HEK293T (cell line): ENCODE measurements around the gene CNST.
"Not testable (repeated sequence)": the region's sequence is repeated elsewhere in the genome, so short reads cannot be mapped to it uniquely, and the experiment has no call there.

ENCODE experiments used
- CTCF ChIA-PET: fragments of 350-600 bp; formaldehyde crosslinking; extraction: SDS; loops from one replicate; lab custom pipeline; 2021; ENCODE audit warnings: antibody characterized with exemption, inconsistent platforms; lab: Yijun Ruan, JAX
- POLR2A ChIA-PET: fragments of 350-600 bp; formaldehyde crosslinking; extraction: SDS; loops from one replicate; lab custom pipeline; 2020; ENCODE audit warnings: antibody characterized with exemption, inconsistent platforms; lab: Yijun Ruan, JAX
- DNase-seq: peaks from one replicate; pipeline ENCODE4 v3.0.0; 2012; ENCODE audit warnings: mixed read lengths; ENCODE audit errors: extremely low spot score
- ARNT ChIP-seq: fragments of 450-650 bp; IDR thresholded peaks from 2 replicates; pipeline ENCODE4 v1.6.1; 2017; ENCODE audit warnings: mild to moderate bottlenecking
- BHLHE40 ChIP-seq: fragments of 450-650 bp; IDR thresholded peaks from 2 replicates; pipeline ENCODE4 v1.6.1; 2016; ENCODE audit warnings: mild to moderate bottlenecking, moderate library complexity, borderline replicate concordance
- CTBP1 ChIP-seq: fragments of 450-650 bp; IDR thresholded peaks from 2 replicates; pipeline ENCODE4 v1.6.1; 2016; ENCODE audit warnings: borderline replicate concordance
- ELF4 ChIP-seq: fragments of 450-650 bp; IDR thresholded peaks from 2 replicates; pipeline ENCODE4 v1.6.1; 2017; ENCODE audit warnings: antibody characterized with exemption
- FOXA1 ChIP-seq: fragments of 450-650 bp; IDR thresholded peaks from 2 replicates; pipeline ENCODE4 v1.6.1; 2016; ENCODE audit warnings: mild to moderate bottlenecking
- FOXK2 ChIP-seq: fragments of 450-650 bp; IDR thresholded peaks from 2 replicates; pipeline ENCODE4 v1.6.1; 2016; ENCODE audit warnings: mild to moderate bottlenecking
- FOXM1 ChIP-seq: fragments of 450-650 bp; IDR thresholded peaks from 2 replicates; pipeline ENCODE4 v1.6.1; 2017; ENCODE audit warnings: mild to moderate bottlenecking, borderline replicate concordance
- HDGF ChIP-seq: fragments of 450-650 bp; IDR thresholded peaks from 2 replicates; pipeline ENCODE4 v1.6.1; 2017; ENCODE audit warnings: antibody characterized with exemption, borderline replicate concordance
- L3MBTL2 ChIP-seq: fragments of 450-650 bp; conservative IDR thresholded peaks from 2 replicates; pipeline ENCODE4 v1.6.1; 2016; ENCODE audit warnings: mild to moderate bottlenecking
- LEF1 ChIP-seq: fragments of 450-650 bp; IDR thresholded peaks from 2 replicates; pipeline ENCODE4 v1.6.1; 2017; ENCODE audit warnings: mild to moderate bottlenecking, borderline replicate concordance
- NFRKB ChIP-seq: fragments of 450-650 bp; IDR thresholded peaks from 2 replicates; pipeline ENCODE4 v1.6.1; 2016; ENCODE audit warnings: mild to moderate bottlenecking, moderate library complexity
- SP1 ChIP-seq: fragments of 450-650 bp; IDR thresholded peaks from 2 replicates; pipeline ENCODE4 v1.6.1; 2017
- SUZ12 ChIP-seq: fragments of 450-650 bp; IDR thresholded peaks from 2 replicates; pipeline ENCODE4 v1.6.1; 2016; ENCODE audit warnings: mild to moderate bottlenecking
- TARDBP ChIP-seq: fragments of 450-650 bp; IDR thresholded peaks from 2 replicates; pipeline ENCODE4 v1.6.1; 2016
- ZNF384 ChIP-seq: fragments of 450-650 bp; IDR thresholded peaks from 2 replicates; pipeline ENCODE4 v1.6.1; 2016
- TF ChIP-seq, protein P1 (sequence below): fragments of 450-650 bp; IDR thresholded peaks from 2 replicates; pipeline ENCODE4 v1.6.1; 2016

The CNST gene

GRCh38 chr1:246597340-246597739, 31.1 kb downstream of the CNST start:
- DNase-seq, result no peak
- TF ChIP-seq L3MBTL2, result peak; percentile 80
- TF ChIP-seq TARDBP, result no peak
- ChIA-PET POLR2A (no interaction called here), CTCF (no interaction called here)

DNA sequence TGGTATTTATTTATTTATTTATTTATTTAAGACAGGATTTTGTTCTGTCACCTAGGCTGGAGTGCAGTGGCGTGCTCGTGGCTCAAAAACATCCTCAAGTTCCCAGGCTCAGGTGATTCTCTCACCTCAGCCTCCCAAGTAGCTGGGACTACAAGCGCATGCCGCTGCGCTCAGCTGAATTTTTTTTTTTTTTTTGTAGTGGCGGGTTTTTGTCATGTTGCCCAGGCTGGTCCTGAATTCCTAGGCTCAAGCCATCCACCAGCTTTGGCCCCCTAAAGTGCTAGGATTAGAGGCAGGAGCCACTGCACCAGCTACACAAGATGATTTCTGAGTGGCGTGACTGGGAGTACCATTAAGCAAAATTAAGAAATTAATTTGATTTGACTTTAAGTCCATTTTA, 31.7 kb downstream of the CNST start:
- ChIA-PET CTCF (no interaction called here), POLR2A (no interaction called here)
- TF ChIP-seq NFRKB (no peak), ZNF384 (no peak), FOXK2 (no peak), ELF4 (no peak), ARNT (no peak), CTBP1 (no peak), TARDBP (no peak), FOXM1 (no peak), SUZ12 (no peak)
- DNase-seq, result no peak

DNA sequence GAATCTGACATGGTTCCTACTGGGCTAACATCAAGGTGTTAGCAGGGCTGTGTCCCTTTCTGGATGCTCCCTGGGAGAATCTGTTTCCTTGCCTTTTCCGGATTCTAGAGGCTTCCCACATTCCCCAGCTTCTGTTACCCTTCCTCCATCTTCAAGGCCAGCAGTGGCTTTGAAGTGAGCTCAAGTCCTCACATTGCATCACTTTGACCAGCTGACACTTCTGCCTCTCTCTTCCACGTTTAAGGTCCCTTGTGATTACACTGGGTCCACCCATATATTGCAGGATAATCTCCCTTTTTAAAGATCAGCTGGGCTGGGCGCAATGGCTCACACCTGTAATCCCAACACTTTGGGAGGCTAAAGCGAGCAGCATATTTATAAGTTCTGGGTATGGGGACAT, 33.1 kb downstream of the CNST start:
- CTCF ChIA-PET, result no interaction called here
- POLR2A ChIA-PET, result no interaction called here
- TF ChIP-seq FOXM1 (no peak), FOXA1 (no peak), NFRKB (no peak), ZNF384 (no peak), LEF1 (no peak), TARDBP (no peak), BHLHE40 (no peak), HDGF (no peak), FOXK2 (no peak), ELF4 (no peak), L3MBTL2 (no peak), SUZ12 (no peak), ARNT (no peak), SP1 (no peak), CTBP1 (no peak)
- TF ChIP-seq, protein P1, sequence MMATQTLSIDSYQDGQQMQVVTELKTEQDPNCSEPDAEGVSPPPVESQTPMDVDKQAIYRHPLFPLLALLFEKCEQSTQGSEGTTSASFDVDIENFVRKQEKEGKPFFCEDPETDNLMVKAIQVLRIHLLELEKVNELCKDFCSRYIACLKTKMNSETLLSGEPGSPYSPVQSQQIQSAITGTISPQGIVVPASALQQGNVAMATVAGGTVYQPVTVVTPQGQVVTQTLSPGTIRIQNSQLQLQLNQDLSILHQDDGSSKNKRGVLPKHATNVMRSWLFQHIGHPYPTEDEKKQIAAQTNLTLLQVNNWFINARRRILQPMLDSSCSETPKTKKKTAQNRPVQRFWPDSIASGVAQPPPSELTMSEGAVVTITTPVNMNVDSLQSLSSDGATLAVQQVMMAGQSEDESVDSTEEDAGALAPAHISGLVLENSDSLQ, result no peak
- DNase-seq, result no peak

DNA sequence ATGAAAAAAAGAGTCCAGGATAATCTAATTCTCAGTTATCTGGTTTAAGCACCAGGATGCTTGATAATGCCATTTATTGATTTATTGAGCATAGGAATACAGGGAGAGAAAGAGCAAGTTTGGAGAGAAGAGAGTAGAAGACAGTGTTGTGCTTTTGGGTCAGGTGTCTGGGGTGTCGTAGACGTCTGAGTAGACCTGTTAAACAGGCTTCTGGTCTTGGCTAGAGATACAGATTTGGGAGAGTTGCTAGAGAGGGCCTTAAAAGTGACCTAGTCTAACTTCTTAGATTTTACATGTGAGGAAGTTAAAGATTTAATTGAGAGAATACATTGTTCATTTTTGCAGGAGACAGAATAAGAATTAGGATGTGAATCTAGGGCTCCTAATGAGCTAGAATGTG, 34.3 kb downstream of the CNST start:
- no peak for TF ChIP-seq ELF4
- TF ChIP-seq SUZ12, result no peak
- no peak for TF ChIP-seq TARDBP
- no peak for DNase-seq
- ChIA-PET POLR2A (no interaction called here), CTCF (no interaction called here)

GRCh38 chr1:246602194-246602593, 35.9 kb downstream of the CNST start:
- CTCF ChIA-PET, result no interaction called here
- TF ChIP-seq ELF4 (no peak), BHLHE40 (no peak), L3MBTL2 (no peak), LEF1 (no peak), CTBP1 (no peak), ZNF384 (no peak), SUZ12 (no peak), FOXK2 (no peak), FOXM1 (no peak), TARDBP (no peak), FOXA1 (no peak), ARNT (no peak), SP1 (no peak), HDGF (no peak), NFRKB (no peak)
- TF ChIP-seq, protein P1, result no peak
- POLR2A ChIA-PET, result no interaction called here
- no peak for DNase-seq

DNA sequence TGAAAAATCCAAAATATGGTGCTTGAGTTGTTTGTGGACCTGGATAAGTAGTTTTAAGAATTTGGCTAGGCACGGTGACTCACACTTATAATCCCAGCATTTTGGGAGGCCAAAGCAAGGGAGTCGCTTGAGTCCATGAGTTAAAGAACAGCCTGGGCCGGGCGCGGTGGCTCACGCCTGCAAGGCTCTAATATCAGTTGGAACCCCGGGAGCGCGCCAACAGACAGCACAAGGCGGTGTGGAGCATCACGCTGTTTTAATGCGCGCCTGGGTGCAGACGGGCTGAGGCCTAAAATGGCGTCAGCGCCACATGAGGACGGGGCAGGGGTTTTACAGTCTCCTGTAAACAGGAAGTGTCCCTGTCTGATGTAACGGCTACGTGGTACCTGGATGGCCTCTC, 39.0 kb downstream of the CNST start:
- CTCF ChIA-PET, POLR2A ChIA-PET, DNase-seq: not testable (repeated sequence)

- TF ChIP-seq BHLHE40 (no peak), FOXK2 (no peak), HDGF (no peak), SUZ12 (no peak), ARNT (no peak), ELF4 (no peak), NFRKB (no peak), FOXM1 (no peak)
- POLR2A ChIA-PET, result no interaction called here
- CTCF ChIA-PET, result interaction anchor here (0.6 kb wide), 1 partner anchor 263 kb away, joined by 4 read pairs; no protein-coding TSS in a partner anchor
- no peak for DNase-seq
Observed at GRCh38 chr1:246607462-246607861, 41.2 kb downstream of the CNST start.

GRCh38 chr1:246608616-246609376, 42.5 kb downstream of the CNST start:
- TF ChIP-seq NFRKB (no peak), ZNF384 (no peak), LEF1 (no peak), BHLHE40 (no peak), TARDBP (no peak), ARNT (no peak), SP1 (no peak), FOXK2 (no peak), FOXA1 (no peak), ELF4 (no peak)
- CTCF ChIA-PET, result no interaction called here
- POLR2A ChIA-PET, result no interaction called here
- no peak for DNase-seq
